HCT116 (cell line): ENCODE results near the gene C1QB. TPM values are rescaled to one million over a fixed set of nuclear protein-coding genes. Genes with fewer than 3 reads are reported as not detected.

Source experiments
- ATAC-seq: fragments of 200-7000 bp; cut with Tn5 transposase; 2 replicates; pipeline ENCODE4 v1.9.1; 2020; ENCODE audit warnings: mild to moderate bottlenecking, moderate library complexity
- BruUV-seq: library from RNA; stranded (reverse); fragments of 400-500 nt; replicated peaks from 2 replicates; lab custom pipeline; 2021; lab: Mats Ljungman, UMichigan
- CTCF ChIA-PET: fragments of 300-600 bp; sonication (Branson Sonifier 250); formaldehyde crosslinking; loops from one replicate; lab custom pipeline; 2021; ENCODE audit warnings: antibody characterized with exemption; lab: Charles Lee
- POLR2A ChIA-PET: fragments of 300-600, 350-600 bp; sonication (Branson Sonifier 250); formaldehyde crosslinking; loops from one replicate; lab custom pipeline; 2021; ENCODE audit warnings: antibody characterized with exemption; lab: Charles Lee
- RAD21 ChIA-PET, 2 experiments: fragments of 300-600 bp; sonication (Branson Sonifier 250); formaldehyde crosslinking; loops; one replicate each; lab custom pipeline; 2023; ENCODE audit warnings: low total read pairs in 2 of 2; ENCODE audit not compliant: uncharacterized antibody in 2 of 2, unreplicated experiment in 2 of 2, low non-redundant PET in 1 of 2; lab: Charles Lee
- DNase-seq: peaks from one replicate; pipeline ENCODE4 v3.0.0-alpha.2; 2010; ENCODE audit warnings: low read depth, low spot score
- H2AFZ ChIP-seq: fragments of 200-600 bp; shearing (Covaris generic), sonication (generic); 2 replicates; pipeline ENCODE4 v1.6.1; 2017; ENCODE audit warnings: low read depth, mixed run types, mixed read lengths, antibody characterized with exemption, low read length; ENCODE audit not compliant: poor library complexity, severe bottlenecking
- H3K27ac ChIP-seq: 2 replicates; pipeline ENCODE4 v1.5.1; 2012; ENCODE audit warnings: low read depth, low read length
- H3K27me3 ChIP-seq: fragments of 200-600 bp; sonication (generic); 2 replicates; pipeline ENCODE4 v1.6.1; 2016; ENCODE audit warnings: mixed run types, low read length, mixed read lengths; ENCODE audit not compliant: insufficient read depth
- H3K36me3 ChIP-seq, 2 experiments: fragments of 200-500 bp in 1 of 2; fragments of 200-600 bp in 1 of 2; sonication (Bioruptor generic) in 1 of 2; sonication (generic) in 1 of 2; 2 replicates each; pipeline versions ENCODE4 v1.5.1 to v1.6.1; 2014 to 2016; ENCODE audit warnings: low read length in 2 of 2, inconsistent platforms in 1 of 2, mixed read lengths in 1 of 2, mixed run types in 1 of 2; ENCODE audit not compliant: insufficient read depth in 2 of 2, control insufficient read depth in 1 of 2
- H3K4me1 ChIP-seq, 2 experiments: fragments of 200-600 bp in 1 of 2; sonication (generic) in 1 of 2; 2 replicates each; pipeline versions ENCODE4 v1.5.1 to v1.6.1; 2012 to 2017; ENCODE audit warnings: low read length in 2 of 2, inconsistent platforms in 1 of 2, mild to moderate bottlenecking in 1 of 2, mixed read lengths in 1 of 2, mixed run types in 1 of 2, moderate library complexity in 1 of 2; ENCODE audit not compliant: insufficient read depth in 2 of 2, control insufficient read depth in 1 of 2
- H3K4me2 ChIP-seq: fragments of 200-600 bp; sonication (generic); 2 replicates; pipeline ENCODE4 v1.6.1; 2017; ENCODE audit warnings: mixed run types, low read length, mixed read lengths
- H3K4me3 ChIP-seq, 2 experiments: fragments of 200-600 bp in 1 of 2; sonication (generic) in 1 of 2; replicated peaks in 1 of 2; 2 replicates each; pipeline ENCODE4 v1.5.1; 2011 to 2016; ENCODE audit warnings: low read length in 2 of 2, control low read depth in 1 of 2, low read depth in 1 of 2, mild to moderate bottlenecking in 1 of 2, mixed read lengths in 1 of 2, mixed run types in 1 of 2
- H3K79me2 ChIP-seq: fragments of 200-600 bp; sonication (generic); 2 replicates; pipeline ENCODE4 v1.6.1; 2017; ENCODE audit warnings: mild to moderate bottlenecking, mixed run types, low read length, moderate library complexity, mixed read lengths; ENCODE audit not compliant: insufficient read depth
- H3K9ac ChIP-seq: fragments of 200-600 bp; sonication (generic); 2 replicates; pipeline ENCODE4 v1.6.1; 2016; ENCODE audit warnings: low read length, mixed read lengths
- H3K9me2 ChIP-seq: fragments of 200-600 bp; sonication (generic), shearing (Covaris generic); 2 replicates; pipeline ENCODE4 v1.6.1; 2017; ENCODE audit warnings: mixed run types, mild to moderate bottlenecking, moderate library complexity; ENCODE audit not compliant: insufficient read depth
- H3K9me3 ChIP-seq, 2 experiments: fragments of 200-500 bp in 1 of 2; fragments of 200-600 bp in 1 of 2; sonication (Bioruptor generic) in 1 of 2; sonication (generic) in 1 of 2; 2 replicates each; pipeline ENCODE4 v1.6.1; 2014 to 2017; ENCODE audit warnings: low read length in 2 of 2, mixed read lengths in 2 of 2, inconsistent platforms in 1 of 2, low read depth in 1 of 2, mild to moderate bottlenecking in 1 of 2, mixed run types in 1 of 2, moderate library complexity in 1 of 2; ENCODE audit not compliant: control insufficient read depth in 1 of 2, insufficient read depth in 1 of 2
- H4K20me1 ChIP-seq: fragments of 200-600 bp; sonication (generic), shearing (Covaris generic); 2 replicates; pipeline ENCODE4 v1.6.1; 2017; ENCODE audit warnings: mixed run types, mild to moderate bottlenecking, moderate library complexity; ENCODE audit not compliant: insufficient read depth
- CBX3 ChIP-seq: IDR thresholded peaks from 2 replicates; pipeline ENCODE4 v1.6.1; 2012; ENCODE audit warnings: low read depth
- CEBPB ChIP-seq: IDR thresholded peaks from 2 replicates; pipeline ENCODE4 v1.6.1; 2012; ENCODE audit warnings: low read depth
- EGR1 ChIP-seq: IDR thresholded peaks from 2 replicates; pipeline ENCODE4 v1.6.1; 2012; ENCODE audit warnings: low read depth
- ELF1 ChIP-seq: IDR thresholded peaks from 2 replicates; pipeline ENCODE4 v1.6.1; 2012; ENCODE audit warnings: low read depth, borderline replicate concordance
- EZH2 ChIP-seq: fragments of 200-600 bp; sonication (generic); IDR thresholded peaks from 2 replicates; pipeline ENCODE4 v1.6.1; 2017; ENCODE audit warnings: antibody characterized with exemption, mixed run types
- EZH2phosphoT487 ChIP-seq: fragments of 200-600 bp; IDR thresholded peaks from 2 replicates; pipeline ENCODE4 v1.6.1; 2018; ENCODE audit warnings: antibody characterized with exemption, borderline replicate concordance
- POLR2A ChIP-seq: IDR thresholded peaks from 2 replicates; pipeline ENCODE4 v1.7.0; 2011; ENCODE audit warnings: borderline replicate concordance; ENCODE audit not compliant: insufficient read depth, insufficient read length; ENCODE audit errors: extremely low read depth
- RAD21 ChIP-seq: IDR thresholded peaks from 2 replicates; pipeline ENCODE4 v1.6.1; 2012; ENCODE audit warnings: low read depth, mild to moderate bottlenecking
- SIN3A ChIP-seq: IDR thresholded peaks from 2 replicates; pipeline ENCODE4 v1.6.1; 2012; ENCODE audit warnings: low read depth
- SP1 ChIP-seq: IDR thresholded peaks from 2 replicates; pipeline ENCODE4 v1.6.1; 2012; ENCODE audit warnings: low read depth
- TCF7L2 ChIP-seq: IDR thresholded peaks from 2 replicates; pipeline ENCODE4 v1.7.0; 2011; ENCODE audit warnings: borderline replicate concordance, inconsistent platforms; ENCODE audit not compliant: insufficient read depth, insufficient read length; ENCODE audit errors: extremely low read depth
- YY1 ChIP-seq: IDR thresholded peaks from 2 replicates; pipeline ENCODE4 v1.6.1; 2011; ENCODE audit warnings: low read length, low read depth, moderate library complexity, mild to moderate bottlenecking; ENCODE audit not compliant: insufficient replicate concordance; ENCODE audit errors: extremely low read depth
- ZFX ChIP-seq: fragments of 450-650 bp; IDR thresholded peaks from 2 replicates; pipeline ENCODE4 v1.6.1; 2017
- ZNF274 ChIP-seq: fragments of 200-500 bp; sonication (Bioruptor generic); IDR thresholded peaks from 2 replicates; pipeline ENCODE4 v1.6.1; 2014; ENCODE audit warnings: mild to moderate bottlenecking, low read depth, low read length, inconsistent platforms
- intact Hi-C: fragments of 100-400 bp; cut with micrococcal nuclease; formaldehyde crosslinking; loops from 2 replicates; pipeline ENCODE4 v1.10.0; 2022
- total RNA-seq: library from RNA; stranded (reverse); gene quantifications from one replicate; pipeline ENCODE4 v1.2.1, GENCODE V29; 2021; ENCODE audit not compliant: unreplicated experiment
- TF ChIP-seq, protein P1 (sequence below): IDR thresholded peaks from 2 replicates; pipeline ENCODE4 v1.6.1; 2012; ENCODE audit warnings: low read depth
- TF ChIP-seq, protein P2 (sequence below): IDR thresholded peaks from 2 replicates; pipeline ENCODE4 v1.6.1; 2012
- TF ChIP-seq, protein P3 (sequence below): IDR thresholded peaks from 2 replicates; pipeline ENCODE4 v1.6.1; 2011; ENCODE audit warnings: mild to moderate bottlenecking, low read length, moderate library complexity; ENCODE audit not compliant: insufficient replicate concordance; ENCODE audit errors: extremely low read depth
- TF ChIP-seq, protein P4 (sequence below), 3 experiments: fragments of 200-600 bp in 1 of 3; sonication (generic) in 1 of 3; IDR thresholded peaks in 2 of 3; conservative IDR thresholded peaks in 1 of 3; 2 replicates each; pipeline ENCODE4 v1.5.1; 2012 to 2017; ENCODE audit warnings: low read depth in 2 of 3, low read length in 2 of 3, antibody characterized with exemption in 1 of 3, borderline replicate concordance in 1 of 3, control low read depth in 1 of 3, mild to moderate bottlenecking in 1 of 3, mixed read lengths in 1 of 3, mixed run types in 1 of 3, moderate library complexity in 1 of 3; ENCODE audit not compliant: insufficient read depth in 1 of 3

C1QB gene
- total RNA-seq, 1 experiment from 2014 or later = 0.32 TPM

DNA sequence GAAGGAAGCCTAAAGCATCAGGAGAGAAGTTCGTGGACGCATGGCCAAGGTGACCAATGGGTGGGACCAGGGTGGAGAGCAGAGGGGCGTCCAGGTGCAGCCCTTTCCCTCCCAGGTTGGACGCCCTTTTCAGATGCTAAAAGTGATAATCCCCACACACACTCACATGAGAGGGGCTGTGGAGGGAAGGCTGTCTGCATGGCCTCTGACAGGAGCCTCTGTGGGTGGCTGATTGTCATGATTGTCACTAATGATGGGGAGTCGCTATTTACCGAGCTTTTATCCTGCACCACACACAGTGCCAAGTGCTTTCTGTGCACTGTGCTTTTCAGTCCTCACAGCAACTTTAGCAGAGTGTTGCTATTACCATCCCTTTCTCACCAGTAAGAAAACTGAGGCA lies 43.7 kb upstream of the C1QB start:
- DNase-seq (no peak), ATAC-seq (no peak)
- Histone ChIP-seq H4K20me1 (no peaks in the 10 kb centered on the region), H3K9me2 (no peaks in the 10 kb centered on the region), H3K36me3 (no peaks in the 10 kb centered on the region), H3K79me2 (no peaks in the 10 kb centered on the region), H3K4me1 (no peaks in the 10 kb centered on the region), H2AFZ (no peak overlapping the region), H3K27ac (no peak overlapping the region), H3K4me3 (no peak overlapping the region), H3K9me3 (no peaks in the 10 kb centered on the region), H3K4me2 (no peak overlapping the region), H3K9ac (no peak overlapping the region), H3K27me3 (peaks cover 83% of the 10 kb centered on the region)
- CTCF ChIA-PET = no interaction called here
- TF ChIP-seq CBX3 (no peak), TCF7L2 (no peak), CEBPB (no peak), SIN3A (no peak), EZH2 (no peak), EGR1 (no peak), ZFX (no peak), ZNF274 (no peak), ELF1 (no peak), SP1 (no peak), EZH2phosphoT487 (no peak), POLR2A (no peak), RAD21 (no peak), YY1 (no peak)
- TF ChIP-seq, protein P1, sequence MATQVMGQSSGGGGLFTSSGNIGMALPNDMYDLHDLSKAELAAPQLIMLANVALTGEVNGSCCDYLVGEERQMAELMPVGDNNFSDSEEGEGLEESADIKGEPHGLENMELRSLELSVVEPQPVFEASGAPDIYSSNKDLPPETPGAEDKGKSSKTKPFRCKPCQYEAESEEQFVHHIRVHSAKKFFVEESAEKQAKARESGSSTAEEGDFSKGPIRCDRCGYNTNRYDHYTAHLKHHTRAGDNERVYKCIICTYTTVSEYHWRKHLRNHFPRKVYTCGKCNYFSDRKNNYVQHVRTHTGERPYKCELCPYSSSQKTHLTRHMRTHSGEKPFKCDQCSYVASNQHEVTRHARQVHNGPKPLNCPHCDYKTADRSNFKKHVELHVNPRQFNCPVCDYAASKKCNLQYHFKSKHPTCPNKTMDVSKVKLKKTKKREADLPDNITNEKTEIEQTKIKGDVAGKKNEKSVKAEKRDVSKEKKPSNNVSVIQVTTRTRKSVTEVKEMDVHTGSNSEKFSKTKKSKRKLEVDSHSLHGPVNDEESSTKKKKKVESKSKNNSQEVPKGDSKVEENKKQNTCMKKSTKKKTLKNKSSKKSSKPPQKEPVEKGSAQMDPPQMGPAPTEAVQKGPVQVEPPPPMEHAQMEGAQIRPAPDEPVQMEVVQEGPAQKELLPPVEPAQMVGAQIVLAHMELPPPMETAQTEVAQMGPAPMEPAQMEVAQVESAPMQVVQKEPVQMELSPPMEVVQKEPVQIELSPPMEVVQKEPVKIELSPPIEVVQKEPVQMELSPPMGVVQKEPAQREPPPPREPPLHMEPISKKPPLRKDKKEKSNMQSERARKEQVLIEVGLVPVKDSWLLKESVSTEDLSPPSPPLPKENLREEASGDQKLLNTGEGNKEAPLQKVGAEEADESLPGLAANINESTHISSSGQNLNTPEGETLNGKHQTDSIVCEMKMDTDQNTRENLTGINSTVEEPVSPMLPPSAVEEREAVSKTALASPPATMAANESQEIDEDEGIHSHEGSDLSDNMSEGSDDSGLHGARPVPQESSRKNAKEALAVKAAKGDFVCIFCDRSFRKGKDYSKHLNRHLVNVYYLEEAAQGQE = no peak
- TF ChIP-seq, protein P2, sequence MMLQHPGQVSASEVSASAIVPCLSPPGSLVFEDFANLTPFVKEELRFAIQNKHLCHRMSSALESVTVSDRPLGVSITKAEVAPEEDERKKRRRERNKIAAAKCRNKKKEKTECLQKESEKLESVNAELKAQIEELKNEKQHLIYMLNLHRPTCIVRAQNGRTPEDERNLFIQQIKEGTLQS = no peak
- TF ChIP-seq, protein P3, sequence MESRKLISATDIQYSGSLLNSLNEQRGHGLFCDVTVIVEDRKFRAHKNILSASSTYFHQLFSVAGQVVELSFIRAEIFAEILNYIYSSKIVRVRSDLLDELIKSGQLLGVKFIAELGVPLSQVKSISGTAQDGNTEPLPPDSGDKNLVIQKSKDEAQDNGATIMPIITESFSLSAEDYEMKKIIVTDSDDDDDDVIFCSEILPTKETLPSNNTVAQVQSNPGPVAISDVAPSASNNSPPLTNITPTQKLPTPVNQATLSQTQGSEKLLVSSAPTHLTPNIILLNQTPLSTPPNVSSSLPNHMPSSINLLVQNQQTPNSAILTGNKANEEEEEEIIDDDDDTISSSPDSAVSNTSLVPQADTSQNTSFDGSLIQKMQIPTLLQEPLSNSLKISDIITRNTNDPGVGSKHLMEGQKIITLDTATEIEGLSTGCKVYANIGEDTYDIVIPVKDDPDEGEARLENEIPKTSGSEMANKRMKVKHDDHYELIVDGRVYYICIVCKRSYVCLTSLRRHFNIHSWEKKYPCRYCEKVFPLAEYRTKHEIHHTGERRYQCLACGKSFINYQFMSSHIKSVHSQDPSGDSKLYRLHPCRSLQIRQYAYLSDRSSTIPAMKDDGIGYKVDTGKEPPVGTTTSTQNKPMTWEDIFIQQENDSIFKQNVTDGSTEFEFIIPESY = no peak
- TF ChIP-seq, protein P4, sequence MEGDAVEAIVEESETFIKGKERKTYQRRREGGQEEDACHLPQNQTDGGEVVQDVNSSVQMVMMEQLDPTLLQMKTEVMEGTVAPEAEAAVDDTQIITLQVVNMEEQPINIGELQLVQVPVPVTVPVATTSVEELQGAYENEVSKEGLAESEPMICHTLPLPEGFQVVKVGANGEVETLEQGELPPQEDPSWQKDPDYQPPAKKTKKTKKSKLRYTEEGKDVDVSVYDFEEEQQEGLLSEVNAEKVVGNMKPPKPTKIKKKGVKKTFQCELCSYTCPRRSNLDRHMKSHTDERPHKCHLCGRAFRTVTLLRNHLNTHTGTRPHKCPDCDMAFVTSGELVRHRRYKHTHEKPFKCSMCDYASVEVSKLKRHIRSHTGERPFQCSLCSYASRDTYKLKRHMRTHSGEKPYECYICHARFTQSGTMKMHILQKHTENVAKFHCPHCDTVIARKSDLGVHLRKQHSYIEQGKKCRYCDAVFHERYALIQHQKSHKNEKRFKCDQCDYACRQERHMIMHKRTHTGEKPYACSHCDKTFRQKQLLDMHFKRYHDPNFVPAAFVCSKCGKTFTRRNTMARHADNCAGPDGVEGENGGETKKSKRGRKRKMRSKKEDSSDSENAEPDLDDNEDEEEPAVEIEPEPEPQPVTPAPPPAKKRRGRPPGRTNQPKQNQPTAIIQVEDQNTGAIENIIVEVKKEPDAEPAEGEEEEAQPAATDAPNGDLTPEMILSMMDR (IDR thresholded peaks at IDR 0.05 in 2 of 3, conservative IDR thresholded peaks at IDR 0.05 in 1 of 3; ENCODE audit: borderline replicate concordance in 1 of 3, insufficient read depth in 1 of 3, low read depth in 2 of 3, low read length in 2 of 3) = no peak
- RAD21 ChIA-PET = no interaction called here
- intact Hi-C loops = no loop called here
- POLR2A ChIA-PET = no interaction called here
- BruUV-seq = no TSS peak
